Measurements from ENCODE around the gene ZNF91. TPM values are rescaled to one million over a fixed set of nuclear protein-coding genes. Genes with fewer than 3 reads are reported as not detected.
"Not testable (repeated sequence)": the region's sequence is repeated elsewhere in the genome, so short reads cannot be mapped to it uniquely, and the experiment has no call there.

Gene ZNF91
- total RNA-seq, 1 donor from 2014 or later, result 256 TPM

- not testable (repeated sequence) for DNase-seq (ENCODE audit: low spot score)
Observed at GRCh38 chr19:23395722-23396117, 449 bp upstream of the ZNF91 start.

GRCh38 chr19:23394511-23394910 lies 760 bp downstream of the ZNF91 start:
- DNase-seq (ENCODE audit: low spot score), result peak; percentile 63

DNA sequence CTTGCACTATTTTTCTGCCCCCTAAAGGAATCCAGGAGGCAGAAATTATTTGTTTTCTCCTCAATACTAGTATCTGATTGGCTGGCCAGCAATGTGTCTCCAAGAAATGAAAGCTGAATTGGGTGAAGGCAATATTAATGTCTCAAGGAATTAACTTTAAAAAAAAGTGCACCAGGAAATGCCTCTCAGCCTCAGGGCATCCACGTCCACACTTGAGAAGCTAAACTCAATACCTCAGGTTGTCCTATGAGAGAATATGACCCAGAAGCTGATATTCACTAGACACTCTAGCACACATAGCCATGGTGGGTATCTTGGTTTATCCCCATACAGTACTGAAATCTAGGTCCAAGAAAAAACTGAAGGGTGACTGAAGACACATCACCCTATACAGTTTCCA lies 2.1 kb downstream of the ZNF91 start:
- DNase-seq (ENCODE audit: low spot score), result no peak

GRCh38 chr19:23391236-23391635 lies 4.0 kb downstream of the ZNF91 start:
- DNase-seq (ENCODE audit: low spot score), result no peak

GRCh38 chr19:23385404-23385803 lies 9.9 kb downstream of the ZNF91 start:
- DNase-seq (ENCODE audit: low spot score), result no peak

DNA sequence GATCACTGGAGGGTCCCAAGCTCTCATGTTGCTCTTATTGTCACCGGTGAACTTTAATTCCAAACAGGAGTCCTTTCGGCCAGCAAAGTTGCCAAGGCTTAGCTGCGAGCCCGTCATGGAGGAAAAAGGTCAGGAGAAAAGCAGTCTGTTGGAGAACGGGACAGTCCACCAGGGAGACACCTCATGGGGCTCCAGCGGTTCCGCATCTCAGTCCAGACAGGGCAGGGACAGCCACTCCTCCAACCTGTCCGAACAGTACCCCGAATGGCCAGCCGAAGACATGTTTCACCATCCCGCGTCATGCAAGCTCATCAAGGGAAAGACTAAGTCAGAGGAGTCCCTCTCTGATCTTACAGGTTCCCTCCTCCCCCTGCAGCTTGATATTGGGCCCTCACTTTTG lies 10.4 kb downstream of the ZNF91 start:
- no peak for DNase-seq (ENCODE audit: low spot score)

- no peak for DNase-seq (ENCODE audit: low spot score)
Observed at GRCh38 chr19:23384166-23384565, 11.1 kb downstream of the ZNF91 start.

DNA sequence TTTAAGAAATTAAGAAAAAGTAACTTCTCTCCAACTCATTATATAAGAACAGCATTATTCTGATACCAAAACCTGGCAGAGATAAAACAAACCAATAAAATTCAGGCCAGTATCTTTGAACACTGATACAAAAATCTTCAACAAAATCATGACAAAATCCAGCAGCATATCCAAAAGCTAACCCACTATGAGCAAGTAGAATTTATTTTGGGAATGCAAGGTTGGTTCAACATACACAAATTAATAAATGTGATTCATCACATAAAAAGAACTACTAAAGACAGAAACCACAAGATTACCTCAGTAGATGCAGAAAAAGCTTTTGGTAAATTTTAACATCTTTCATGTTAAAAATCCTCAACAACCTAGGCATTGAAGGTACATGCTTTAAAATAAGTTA lies 12.3 kb downstream of the ZNF91 start:
- DNase-seq (ENCODE audit: low spot score), result no peak

DNA sequence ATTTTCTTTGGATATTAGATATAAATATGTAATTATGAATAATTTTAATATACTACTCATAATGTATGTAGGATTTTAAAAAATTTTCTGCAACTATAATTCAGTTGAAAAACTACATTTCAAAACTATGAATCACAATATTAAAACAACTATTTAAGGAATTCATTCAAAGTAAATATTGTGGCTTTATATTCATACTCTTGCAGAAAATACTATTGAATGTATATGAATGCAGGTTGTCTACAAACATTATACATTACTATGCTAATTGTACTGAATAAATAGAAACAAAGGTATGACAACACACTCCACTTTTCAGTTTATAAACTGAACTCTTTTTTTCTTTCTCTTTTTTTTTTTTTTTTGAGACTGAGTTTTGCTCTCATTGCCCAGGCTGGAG lies 14.2 kb downstream of the ZNF91 start:
- DNase-seq (ENCODE audit: low spot score), result no peak

DNA sequence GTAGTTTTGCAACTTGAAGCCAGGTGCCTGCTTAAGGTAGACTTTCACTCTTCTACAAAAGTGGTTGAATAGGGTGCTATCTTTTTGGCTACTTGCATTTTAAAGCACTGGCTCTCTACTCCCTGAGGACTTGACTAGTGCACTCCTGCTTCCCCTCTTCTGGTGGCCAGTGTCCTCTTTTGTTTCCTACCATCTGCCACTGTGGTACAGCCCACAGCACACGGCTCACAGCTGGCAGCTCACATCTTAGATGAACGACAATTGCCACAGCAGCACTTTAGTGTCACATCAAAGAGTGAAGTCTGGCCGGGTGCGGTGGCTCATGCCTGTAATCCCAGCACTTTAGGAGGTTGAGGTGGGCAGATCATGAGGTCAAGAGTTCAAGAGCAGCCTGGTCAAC lies 15.6 kb downstream of the ZNF91 start:
- DNase-seq (ENCODE audit: low spot score), result not testable (repeated sequence)

- DNase-seq (ENCODE audit: low spot score), result no peak
Observed at GRCh38 chr19:23378948-23379347, 16.3 kb downstream of the ZNF91 start.

- no peak for DNase-seq (ENCODE audit: low spot score)
Observed at GRCh38 chr19:23377276-23377675, 18.0 kb downstream of the ZNF91 start.

DNA sequence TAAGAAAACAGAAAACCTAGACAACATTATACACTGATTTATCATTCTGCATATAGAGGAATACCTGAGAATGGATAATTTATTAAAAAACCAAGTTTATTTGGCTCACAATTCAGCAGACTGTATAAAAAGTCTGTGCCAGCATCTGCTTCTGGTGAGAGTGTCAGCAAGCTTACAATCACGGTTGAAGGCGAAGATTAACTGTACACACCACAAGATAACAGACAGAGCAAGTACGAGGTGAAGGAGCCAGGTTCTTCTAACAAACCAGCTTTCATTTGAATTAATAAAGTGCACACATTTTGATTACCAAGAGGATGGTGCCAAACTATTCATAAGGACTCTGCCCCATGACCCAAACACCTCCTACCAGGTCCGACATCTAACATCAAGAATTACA lies 28.8 kb downstream of the ZNF91 start:
- DNase-seq (ENCODE audit: low spot score), result no peak

GRCh38 chr19:23366031-23366430 lies 29.2 kb downstream of the ZNF91 start:
- DNase-seq (ENCODE audit: low spot score), result not testable (repeated sequence)

GRCh38 chr19:23365222-23365621 lies 30.0 kb downstream of the ZNF91 start:
- DNase-seq (ENCODE audit: low spot score), result no peak

- not testable (repeated sequence) for DNase-seq (ENCODE audit: low spot score)
Observed at GRCh38 chr19:23361843-23362242, 33.4 kb downstream of the ZNF91 start.

GRCh38 chr19:23351806-23352205 lies 43.5 kb downstream of the ZNF91 start:
- no peak for DNase-seq (ENCODE audit: low spot score)

DNA sequence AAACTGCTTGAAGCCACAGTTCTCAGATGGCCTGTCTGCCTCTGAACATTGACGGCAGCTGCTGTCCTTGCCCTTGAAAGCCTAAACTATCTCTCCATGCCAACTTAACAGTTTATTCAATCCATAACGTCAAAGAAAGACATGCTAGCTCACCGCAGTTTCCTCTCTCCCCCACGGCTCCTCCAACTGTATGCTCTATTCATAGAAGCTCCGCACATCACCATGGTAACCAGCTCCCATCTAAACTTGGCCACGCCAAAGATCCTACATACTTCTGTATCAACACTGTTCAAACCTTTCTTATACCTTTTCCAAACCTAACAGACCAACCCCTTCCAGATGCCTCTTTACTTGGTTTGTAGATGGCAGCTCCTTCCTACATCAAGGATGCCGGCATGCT lies 48.6 kb downstream of the ZNF91 start:
- DNase-seq (ENCODE audit: low spot score), result no peak

- DNase-seq (ENCODE audit: low spot score), result no peak
Observed at GRCh38 chr19:23345838-23346237, 49.4 kb downstream of the ZNF91 start.

- DNase-seq (ENCODE audit: low spot score), result no peak
Observed at GRCh38 chr19:23343434-23344010, 51.7 kb downstream of the ZNF91 start.

GRCh38 chr19:23328211-23328610 lies 67.1 kb downstream of the ZNF91 start:
- DNase-seq (ENCODE audit: low spot score), result no peak

DNA sequence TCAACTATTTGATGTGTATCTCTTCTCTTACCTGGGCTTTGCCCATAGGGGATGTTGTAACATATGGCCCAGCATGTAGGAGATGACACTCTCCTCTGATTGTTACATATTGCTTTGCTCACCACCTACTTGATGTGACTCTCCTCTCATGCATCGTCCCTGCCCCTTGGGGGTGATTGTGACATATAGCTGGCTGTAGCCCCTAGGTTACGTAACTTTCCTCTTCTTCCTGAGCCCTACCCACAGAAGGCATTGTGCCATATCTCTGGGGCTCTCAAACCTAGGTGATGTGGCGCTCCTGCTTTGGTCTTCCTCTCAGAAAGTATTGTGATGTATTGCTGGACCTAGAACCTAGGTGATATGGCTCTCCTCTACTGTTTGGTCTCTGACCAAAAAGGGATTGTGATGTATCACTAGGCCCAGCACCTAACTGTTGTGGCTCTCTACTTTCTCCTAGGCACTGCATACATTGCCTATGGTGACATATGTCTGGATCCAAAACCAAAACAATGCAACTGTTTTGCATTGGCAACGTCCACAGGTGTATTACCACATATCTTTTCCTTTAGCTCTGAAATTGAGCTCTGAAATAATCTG lies 73.2 kb downstream of the ZNF91 start:
- DNase-seq (ENCODE audit: low spot score), result no peak

- DNase-seq (ENCODE audit: low spot score), result not testable (repeated sequence)
Observed at GRCh38 chr19:23321403-23321802, 73.9 kb downstream of the ZNF91 start.

DNA sequence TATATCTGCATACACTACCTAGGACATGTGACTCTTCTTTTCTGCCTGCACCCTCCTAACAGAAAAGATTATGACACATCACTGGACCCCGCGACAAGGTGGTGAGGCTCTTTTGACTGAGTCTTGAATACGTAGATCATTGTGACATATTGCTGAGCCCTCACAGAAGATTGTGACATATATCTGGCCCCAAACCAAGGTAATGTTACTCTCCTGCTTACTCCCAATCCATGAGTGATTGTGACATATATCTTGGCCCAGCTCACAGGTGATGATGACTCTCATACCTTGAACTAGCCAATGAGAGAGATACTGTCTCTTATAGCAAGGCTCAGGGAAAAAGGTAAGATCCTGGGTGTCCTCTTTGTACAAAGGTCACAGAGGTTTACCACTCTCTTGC lies 75.7 kb downstream of the ZNF91 start:
- DNase-seq (ENCODE audit: low spot score), result not testable (repeated sequence)

Data from ureter (tissue), 1 donor.